ENCODE data around the gene KCTD17. TPM values are rescaled to one million over a fixed set of nuclear protein-coding genes. Genes with fewer than 3 reads are reported as not detected.
A peak's percentile ranks its signal among the peaks of the same experiment; 100 is the strongest.

The KCTD17 gene
- total and polyA plus RNA-seq, 2 of the 13 experiments (the other 11 are each of a cell fraction or from before 2014, with no cell fraction given) = 5.3 to 11.7 TPM

DNA sequence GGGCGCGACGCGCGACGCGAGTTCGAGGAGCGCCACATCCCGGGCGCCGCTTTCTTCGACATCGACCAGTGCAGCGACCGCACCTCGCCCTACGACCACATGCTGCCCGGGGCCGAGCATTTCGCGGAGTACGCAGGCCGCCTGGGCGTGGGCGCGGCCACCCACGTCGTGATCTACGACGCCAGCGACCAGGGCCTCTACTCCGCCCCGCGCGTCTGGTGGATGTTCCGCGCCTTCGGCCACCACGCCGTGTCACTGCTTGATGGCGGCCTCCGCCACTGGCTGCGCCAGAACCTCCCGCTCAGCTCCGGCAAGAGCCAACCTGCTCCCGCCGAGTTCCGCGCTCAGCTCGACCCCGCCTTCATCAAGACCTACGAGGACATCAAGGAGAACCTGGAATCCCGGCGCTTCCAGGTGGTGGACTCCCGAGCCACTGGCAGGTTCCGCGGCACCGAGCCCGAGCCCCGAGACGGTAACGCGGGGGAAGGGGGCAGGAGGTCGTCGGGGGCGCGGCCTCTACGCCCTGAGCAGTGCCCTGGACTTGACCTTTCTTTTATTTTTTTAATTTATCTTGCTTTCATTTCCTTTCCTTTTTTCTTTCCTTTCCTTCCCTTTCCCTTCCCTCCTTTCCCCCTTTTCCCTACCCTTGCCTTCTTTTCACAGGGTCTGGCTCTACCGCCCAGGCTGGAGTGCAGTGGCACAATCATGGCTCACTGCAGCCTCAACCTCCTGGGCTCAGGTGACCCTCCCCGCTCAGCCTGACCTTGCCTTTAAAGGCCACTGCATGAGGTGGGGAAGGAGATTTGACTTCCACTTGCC is 27.0 kb upstream of the KCTD17 start (continued):
- TF ChIP-seq, protein P1, sequence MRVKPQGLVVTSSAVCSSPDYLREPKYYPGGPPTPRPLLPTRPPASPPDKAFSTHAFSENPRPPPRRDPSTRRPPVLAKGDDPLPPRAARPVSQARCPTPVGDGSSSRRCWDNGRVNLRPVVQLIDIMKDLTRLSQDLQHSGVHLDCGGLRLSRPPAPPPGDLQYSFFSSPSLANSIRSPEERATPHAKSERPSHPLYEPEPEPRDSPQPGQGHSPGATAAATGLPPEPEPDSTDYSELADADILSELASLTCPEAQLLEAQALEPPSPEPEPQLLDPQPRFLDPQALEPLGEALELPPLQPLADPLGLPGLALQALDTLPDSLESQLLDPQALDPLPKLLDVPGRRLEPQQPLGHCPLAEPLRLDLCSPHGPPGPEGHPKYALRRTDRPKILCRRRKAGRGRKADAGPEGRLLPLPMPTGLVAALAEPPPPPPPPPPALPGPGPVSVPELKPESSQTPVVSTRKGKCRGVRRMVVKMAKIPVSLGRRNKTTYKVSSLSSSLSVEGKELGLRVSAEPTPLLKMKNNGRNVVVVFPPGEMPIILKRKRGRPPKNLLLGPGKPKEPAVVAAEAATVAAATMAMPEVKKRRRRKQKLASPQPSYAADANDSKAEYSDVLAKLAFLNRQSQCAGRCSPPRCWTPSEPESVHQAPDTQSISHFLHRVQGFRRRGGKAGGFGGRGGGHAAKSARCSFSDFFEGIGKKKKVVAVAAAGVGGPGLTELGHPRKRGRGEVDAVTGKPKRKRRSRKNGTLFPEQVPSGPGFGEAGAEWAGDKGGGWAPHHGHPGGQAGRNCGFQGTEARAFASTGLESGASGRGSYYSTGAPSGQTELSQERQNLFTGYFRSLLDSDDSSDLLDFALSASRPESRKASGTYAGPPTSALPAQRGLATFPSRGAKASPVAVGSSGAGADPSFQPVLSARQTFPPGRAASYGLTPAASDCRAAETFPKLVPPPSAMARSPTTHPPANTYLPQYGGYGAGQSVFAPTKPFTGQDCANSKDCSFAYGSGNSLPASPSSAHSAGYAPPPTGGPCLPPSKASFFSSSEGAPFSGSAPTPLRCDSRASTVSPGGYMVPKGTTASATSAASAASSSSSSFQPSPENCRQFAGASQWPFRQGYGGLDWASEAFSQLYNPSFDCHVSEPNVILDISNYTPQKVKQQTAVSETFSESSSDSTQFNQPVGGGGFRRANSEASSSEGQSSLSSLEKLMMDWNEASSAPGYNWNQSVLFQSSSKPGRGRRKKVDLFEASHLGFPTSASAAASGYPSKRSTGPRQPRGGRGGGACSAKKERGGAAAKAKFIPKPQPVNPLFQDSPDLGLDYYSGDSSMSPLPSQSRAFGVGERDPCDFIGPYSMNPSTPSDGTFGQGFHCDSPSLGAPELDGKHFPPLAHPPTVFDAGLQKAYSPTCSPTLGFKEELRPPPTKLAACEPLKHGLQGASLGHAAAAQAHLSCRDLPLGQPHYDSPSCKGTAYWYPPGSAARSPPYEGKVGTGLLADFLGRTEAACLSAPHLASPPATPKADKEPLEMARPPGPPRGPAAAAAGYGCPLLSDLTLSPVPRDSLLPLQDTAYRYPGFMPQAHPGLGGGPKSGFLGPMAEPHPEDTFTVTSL (CRISPR knock-in tag; IDR thresholded peaks at IDR 0.05; ENCODE audit: borderline replicate concordance) = no peak
- TF ChIP-seq DNMT1 (CRISPR knock-in tag; IDR thresholded peaks at IDR 0.05) = 0 out of 2 replicates have a peak, but pooled peaks have one; percentile 75
- TF ChIP-seq ZNF333 (CRISPR knock-in tag; IDR thresholded peaks at IDR 0.05; ENCODE audit: borderline replicate concordance) = no peak
- TF ChIP-seq, protein P2, sequence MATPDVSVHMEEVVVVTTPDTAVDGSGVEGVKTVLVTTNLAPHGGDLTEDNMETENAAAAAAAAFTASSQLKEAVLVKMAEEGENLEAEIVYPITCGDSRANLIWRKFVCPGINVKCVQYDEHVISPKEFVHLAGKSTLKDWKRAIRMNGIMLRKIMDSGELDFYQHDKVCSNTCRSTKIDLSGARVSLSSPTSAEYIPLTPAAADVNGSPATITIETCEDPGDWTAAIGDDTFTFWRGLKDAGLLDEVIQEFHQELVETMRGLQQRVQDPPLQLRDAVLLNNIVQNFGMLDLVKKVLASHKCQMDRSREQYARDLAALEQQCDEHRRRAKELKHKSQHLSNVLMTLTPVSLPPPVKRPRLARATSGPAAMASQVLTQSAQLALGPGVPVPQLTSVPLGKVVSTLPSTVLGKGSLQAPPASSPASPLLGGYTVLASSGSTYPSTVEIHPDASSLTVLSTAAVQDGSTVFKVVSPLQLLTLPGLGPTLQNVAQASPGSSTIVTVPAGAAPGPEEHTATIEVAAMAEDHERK (CRISPR knock-in tag; IDR thresholded peaks at IDR 0.05; ENCODE audit: low read depth) = no peak
- TF ChIP-seq, protein P3, sequence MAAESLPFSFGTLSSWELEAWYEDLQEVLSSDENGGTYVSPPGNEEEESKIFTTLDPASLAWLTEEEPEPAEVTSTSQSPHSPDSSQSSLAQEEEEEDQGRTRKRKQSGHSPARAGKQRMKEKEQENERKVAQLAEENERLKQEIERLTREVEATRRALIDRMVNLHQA (CRISPR knock-in tag; IDR thresholded peaks at IDR 0.05) = no peak
- TF ChIP-seq, protein P4, sequence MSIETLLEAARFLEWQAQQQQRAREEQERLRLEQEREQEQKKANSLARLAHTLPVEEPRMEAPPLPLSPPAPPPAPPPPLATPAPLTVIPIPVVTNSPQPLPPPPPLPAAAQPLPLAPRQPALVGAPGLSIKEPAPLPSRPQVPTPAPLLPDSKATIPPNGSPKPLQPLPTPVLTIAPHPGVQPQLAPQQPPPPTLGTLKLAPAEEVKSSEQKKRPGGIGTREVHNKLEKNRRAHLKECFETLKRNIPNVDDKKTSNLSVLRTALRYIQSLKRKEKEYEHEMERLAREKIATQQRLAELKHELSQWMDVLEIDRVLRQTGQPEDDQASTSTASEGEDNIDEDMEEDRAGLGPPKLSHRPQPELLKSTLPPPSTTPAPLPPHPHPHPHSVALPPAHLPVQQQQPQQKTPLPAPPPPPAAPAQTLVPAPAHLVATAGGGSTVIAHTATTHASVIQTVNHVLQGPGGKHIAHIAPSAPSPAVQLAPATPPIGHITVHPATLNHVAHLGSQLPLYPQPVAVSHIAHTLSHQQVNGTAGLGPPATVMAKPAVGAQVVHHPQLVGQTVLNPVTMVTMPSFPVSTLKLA (IDR thresholded peaks at IDR 0.05) = no peak
- no peak for TF ChIP-seq ZNF879 (CRISPR knock-in tag; IDR thresholded peaks at IDR 0.05)
- no peak for TF ChIP-seq FOXA3 (CRISPR knock-in tag; IDR thresholded peaks at IDR 0.05)
- peak; percentile 39; the same call in 1 of the 2 replicates for TF ChIP-seq MTA1 (CRISPR knock-in tag; IDR thresholded peaks at IDR 0.05; ENCODE audit: borderline replicate concordance)
- no peak for TF ChIP-seq ATRX (CRISPR knock-in tag; IDR thresholded peaks at IDR 0.05; ENCODE audit: borderline replicate concordance)
- TF ChIP-seq ZBTB38 (CRISPR knock-in tag; IDR thresholded peaks at IDR 0.05) = peak; percentile 95
- TF ChIP-seq ZNF746 (CRISPR knock-in tag; IDR thresholded peaks at IDR 0.05) = no peak
- no peak for TF ChIP-seq ELF1 (CRISPR knock-in tag; IDR thresholded peaks at IDR 0.05)
- TF ChIP-seq ZNF234 (CRISPR knock-in tag; conservative IDR thresholded peaks at IDR 0.05) = no peak
- TF ChIP-seq SCMH1 (CRISPR knock-in tag; IDR thresholded peaks at IDR 0.05; ENCODE audit: borderline replicate concordance) = no peak
- TF ChIP-seq AGO2 (optimal IDR thresholded peaks at IDR 0.05; ENCODE audit: low read depth, low read length) = peak; percentile 92
- no peak for TF ChIP-seq JUNB (CRISPR knock-in tag; IDR thresholded peaks at IDR 0.05; ENCODE audit: borderline replicate concordance)
- no peak for TF ChIP-seq JUND (CRISPR knock-in tag; IDR thresholded peaks at IDR 0.05)
- TF ChIP-seq, protein P5, sequence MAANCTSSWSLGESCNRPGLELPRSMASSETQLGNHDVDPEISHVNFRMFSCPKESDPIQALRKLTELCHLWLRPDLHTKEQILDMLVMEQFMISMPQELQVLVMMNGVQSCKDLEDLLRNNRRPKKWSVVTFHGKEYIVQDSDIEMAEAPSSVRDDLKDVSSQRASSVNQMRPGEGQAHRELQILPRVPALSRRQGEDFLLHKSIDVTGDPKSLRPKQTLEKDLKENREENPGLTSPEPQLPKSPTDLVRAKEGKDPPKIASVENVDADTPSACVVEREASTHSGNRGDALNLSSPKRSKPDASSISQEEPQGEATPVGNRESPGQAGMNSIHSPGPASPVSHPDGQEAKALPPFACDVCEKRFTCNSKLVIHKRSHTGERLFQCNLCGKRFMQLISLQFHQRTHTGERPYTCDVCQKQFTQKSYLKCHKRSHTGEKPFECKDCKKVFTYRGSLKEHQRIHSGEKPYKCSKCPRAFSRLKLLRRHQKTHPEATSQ (CRISPR knock-in tag; IDR thresholded peaks at IDR 0.05; ENCODE audit: borderline replicate concordance) = no peak
